GM10248 (cell line): ENCODE results near the gene DGCR6L.
"Not testable (repeated sequence)": the region's sequence is repeated elsewhere in the genome, so short reads cannot be mapped to it uniquely, and the experiment has no call there.

Experiments used
- CTCF ChIA-PET: fragments of 300-600 bp; sonication (Branson Sonifier 250); formaldehyde crosslinking; extraction: SDS; loops from one replicate; lab custom pipeline; 2021; ENCODE audit warnings: antibody characterized with exemption; lab: Yijun Ruan, JAX
- POLR2A ChIA-PET: fragments of 350-650 bp; sonication (Branson Sonifier 250); formaldehyde crosslinking; extraction: SDS; loops from one replicate; lab custom pipeline; 2020; ENCODE audit warnings: antibody characterized with exemption; lab: Yijun Ruan, JAX
- DNase-seq: peaks from one replicate; pipeline ENCODE4 v3.0.0; 2012; ENCODE audit errors: extremely low spot score
- CTCF ChIP-seq: IDR thresholded peaks from 2 replicates; pipeline ENCODE4 v1.5.1; 2012; ENCODE audit warnings: mild to moderate bottlenecking, low read depth; ENCODE audit errors: extremely low read depth, missing control alignments, control extremely low read depth

The DGCR6L gene

GRCh38 chr22:20279662-20280134 is 40.2 kb downstream of the DGCR6L start:
- ChIA-PET POLR2A (no interaction called here), CTCF (no interaction called here)
- TF ChIP-seq CTCF, result no peak
- DNase-seq, result no peak

- CTCF ChIA-PET, DNase-seq, POLR2A ChIA-PET: not testable (repeated sequence)
Measured at GRCh38 chr22:20278726-20279490, 41.0 kb downstream of the DGCR6L start.

GRCh38 chr22:20277936-20278635 is 41.8 kb downstream of the DGCR6L start:
- POLR2A ChIA-PET, DNase-seq, CTCF ChIA-PET: not testable (repeated sequence)

GRCh38 chr22:20276468-20276867 is 43.4 kb downstream of the DGCR6L start:
- CTCF ChIA-PET, result no interaction called here
- DNase-seq, result no peak
- POLR2A ChIA-PET, result no interaction called here
- no peak for TF ChIP-seq CTCF

GRCh38 chr22:20275836-20276235 is 44.0 kb downstream of the DGCR6L start:
- ChIA-PET POLR2A (no interaction called here), CTCF (no interaction called here)
- TF ChIP-seq CTCF, result no peak
- DNase-seq, result no peak

- DNase-seq, POLR2A ChIA-PET, CTCF ChIA-PET: not testable (repeated sequence)
Measured at GRCh38 chr22:20275325-20275724, 44.5 kb downstream of the DGCR6L start.

- POLR2A ChIA-PET, DNase-seq, CTCF ChIA-PET: not testable (repeated sequence)
Measured at GRCh38 chr22:20274374-20274773, 45.5 kb downstream of the DGCR6L start.

GRCh38 chr22:20273758-20274181 is 46.1 kb downstream of the DGCR6L start:
- ChIA-PET POLR2A (no interaction called here), CTCF (no interaction called here)
- TF ChIP-seq CTCF, result no peak
- DNase-seq, result no peak
